ENCODE measurements around the gene ATOH8.

Gene ATOH8

GRCh38 chr2:85736456-85737355 is 17.1 kb upstream of the ATOH8 start:
- no peak for DNase-seq (ENCODE audit: low spot score)

GRCh38 chr2:85737481-85737880 is 16.3 kb upstream of the ATOH8 start:
- DNase-seq (ENCODE audit: low spot score) = no peak

- DNase-seq (ENCODE audit: low spot score) = no peak
Measured at GRCh38 chr2:85737961-85738360, 15.8 kb upstream of the ATOH8 start.

GRCh38 chr2:85740193-85740592 is 13.6 kb upstream of the ATOH8 start:
- DNase-seq (ENCODE audit: low spot score) = no peak

- peak; percentile 44 for DNase-seq (ENCODE audit: low spot score)
Measured at GRCh38 chr2:85741211-85741832, 12.5 kb upstream of the ATOH8 start.

GRCh38 chr2:85741833-85742455 is 11.8 kb upstream of the ATOH8 start:
- DNase-seq (ENCODE audit: low spot score) = peak; percentile 96

GRCh38 chr2:85743304-85743978 is 10.3 kb upstream of the ATOH8 start:
- no peak for DNase-seq (ENCODE audit: low spot score)

GRCh38 chr2:85744055-85744454 is 9.7 kb upstream of the ATOH8 start:
- no peak for DNase-seq (ENCODE audit: low spot score)

- DNase-seq (ENCODE audit: low spot score) = peak; percentile 54
Measured at GRCh38 chr2:85744741-85745601, 8.8 kb upstream of the ATOH8 start.

GRCh38 chr2:85745619-85746018 is 8.2 kb upstream of the ATOH8 start:
- DNase-seq (ENCODE audit: low spot score) = no peak

GRCh38 chr2:85746321-85747004 is 7.3 kb upstream of the ATOH8 start:
- DNase-seq (ENCODE audit: low spot score) = no peak

- DNase-seq (ENCODE audit: low spot score) = no peak
Measured at GRCh38 chr2:85747441-85747840, 6.3 kb upstream of the ATOH8 start.

- no peak for DNase-seq (ENCODE audit: low spot score)
Measured at GRCh38 chr2:85748039-85748734, 5.6 kb upstream of the ATOH8 start.

- DNase-seq (ENCODE audit: low spot score) = no peak
Measured at GRCh38 chr2:85748985-85749875, 4.6 kb upstream of the ATOH8 start.

- peak; percentile 81 for DNase-seq (ENCODE audit: low spot score)
Measured at GRCh38 chr2:85750587-85751575, 2.9 kb upstream of the ATOH8 start.

GRCh38 chr2:85751627-85752026 is 2.2 kb upstream of the ATOH8 start:
- no peak for DNase-seq (ENCODE audit: low spot score)

- DNase-seq (ENCODE audit: low spot score) = no peak
Measured at GRCh38 chr2:85753035-85753524, 711 bp upstream of the ATOH8 start.
